ENCODE measurements around the gene CDCA5. TPM values are rescaled to one million over a fixed set of nuclear protein-coding genes. Genes with fewer than 3 reads are reported as not detected.

Gene CDCA5
- polyA plus RNA-seq, 3 donors, result 0.20 to 0.28 TPM; not detected in 1

- no peaks in the 10 kb centered on the region for H3K36me3 ChIP-seq (replicated peaks in 1 of 2; ENCODE audit: control insufficient read depth in 1 of 2, insufficient read depth in 2 of 2, low read length in 2 of 2)
- H3K4me3 ChIP-seq (replicated peaks in 1 of 3; ENCODE audit: low read depth in 2 of 3, low read length in 3 of 3), result no peak overlapping the region
- Mint-ChIP-seq H3K9me3 (peaks cover 0 to 4% (median 0%) of the 10 kb centered on the region in 7 donors), H3K27me3 (ENCODE audit: low read depth in 3 of 3) (peaks cover 5 to 17% (median 12%) of the 10 kb centered on the region in 3 donors), H3K4me1 (peaks cover 31% of the 10 kb centered on the region), H3K4me3 (no peak overlapping the region), H3K27ac (no peak overlapping the region), H3K36me3 (no peaks in the 10 kb centered on the region)
- WGBS (ENCODE audit: insufficient coverage), result 91% methylated on average over 9 of the region's 9 CpGs
- no peak overlapping the region for H3K27ac ChIP-seq (ENCODE audit: low read depth in 1 of 2, low read length in 2 of 2)
- H3K4me2 ChIP-seq (replicated peaks; ENCODE audit: extremely low read depth, low read length, poor library complexity, severe bottlenecking), result no peak overlapping the region
- intact Hi-C loops (cut with micrococcal nuclease), result no loop called here
- no peaks in the 10 kb centered on the region for H3K79me2 ChIP-seq (ENCODE audit: insufficient read depth, low read length)
- no peak for DNase-seq
- H4K20me1 ChIP-seq (ENCODE audit: insufficient read depth, low read length), result no peaks in the 10 kb centered on the region
- H2AFZ ChIP-seq (ENCODE audit: insufficient read depth, low read depth, low read length, poor library complexity, severe bottlenecking), result no peak overlapping the region
- TF ChIP-seq, protein P1, sequence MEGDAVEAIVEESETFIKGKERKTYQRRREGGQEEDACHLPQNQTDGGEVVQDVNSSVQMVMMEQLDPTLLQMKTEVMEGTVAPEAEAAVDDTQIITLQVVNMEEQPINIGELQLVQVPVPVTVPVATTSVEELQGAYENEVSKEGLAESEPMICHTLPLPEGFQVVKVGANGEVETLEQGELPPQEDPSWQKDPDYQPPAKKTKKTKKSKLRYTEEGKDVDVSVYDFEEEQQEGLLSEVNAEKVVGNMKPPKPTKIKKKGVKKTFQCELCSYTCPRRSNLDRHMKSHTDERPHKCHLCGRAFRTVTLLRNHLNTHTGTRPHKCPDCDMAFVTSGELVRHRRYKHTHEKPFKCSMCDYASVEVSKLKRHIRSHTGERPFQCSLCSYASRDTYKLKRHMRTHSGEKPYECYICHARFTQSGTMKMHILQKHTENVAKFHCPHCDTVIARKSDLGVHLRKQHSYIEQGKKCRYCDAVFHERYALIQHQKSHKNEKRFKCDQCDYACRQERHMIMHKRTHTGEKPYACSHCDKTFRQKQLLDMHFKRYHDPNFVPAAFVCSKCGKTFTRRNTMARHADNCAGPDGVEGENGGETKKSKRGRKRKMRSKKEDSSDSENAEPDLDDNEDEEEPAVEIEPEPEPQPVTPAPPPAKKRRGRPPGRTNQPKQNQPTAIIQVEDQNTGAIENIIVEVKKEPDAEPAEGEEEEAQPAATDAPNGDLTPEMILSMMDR (IDR thresholded peaks at IDR 0.05), result no peak
- H3K27me3 ChIP-seq (ENCODE audit: control insufficient read depth in 2 of 2, insufficient read depth in 2 of 2, low read length in 2 of 2), result no peaks in the 10 kb centered on the region
- no peaks in the 10 kb centered on the region for H3K9me3 ChIP-seq (replicated peaks in 1 of 2; ENCODE audit: control insufficient read depth in 1 of 2, insufficient read depth in 1 of 2, low read length in 2 of 2)
- no peak overlapping the region for H3K9ac ChIP-seq (ENCODE audit: insufficient read depth, low read length, poor library complexity, severe bottlenecking)
- peaks cover 5 to 8% of the 10 kb centered on the region in 2 donors for H3K4me1 ChIP-seq (ENCODE audit: control insufficient read depth in 1 of 2, insufficient read depth in 2 of 2, low read length in 2 of 2)
These were observed 22.9 kb downstream of the CDCA5 start for GRCh38 chr11:65060913-65061408.

- DNase-seq, result no peak
- Histone ChIP-seq H3K27me3 (ENCODE audit: control insufficient read depth in 2 of 2, insufficient read depth in 2 of 2, low read length in 2 of 2) (no peaks in the 10 kb centered on the region), H4K20me1 (ENCODE audit: insufficient read depth, low read length) (no peaks in the 10 kb centered on the region), H3K36me3 (replicated peaks in 1 of 2; ENCODE audit: control insufficient read depth in 1 of 2, insufficient read depth in 2 of 2, low read length in 2 of 2) (no peaks in the 10 kb centered on the region), H3K4me1 (ENCODE audit: control insufficient read depth in 1 of 2, insufficient read depth in 2 of 2, low read length in 2 of 2) (peaks cover 5 to 8% of the 10 kb centered on the region in 2 donors), H3K4me2 (replicated peaks; ENCODE audit: extremely low read depth, low read length, poor library complexity, severe bottlenecking) (no peak overlapping the region), H3K79me2 (ENCODE audit: insufficient read depth, low read length) (no peaks in the 10 kb centered on the region), H3K27ac (ENCODE audit: low read depth in 1 of 2, low read length in 2 of 2) (no peak overlapping the region), H3K9ac (ENCODE audit: insufficient read depth, low read length, poor library complexity, severe bottlenecking) (no peak overlapping the region), H2AFZ (ENCODE audit: insufficient read depth, low read depth, low read length, poor library complexity, severe bottlenecking) (no peak overlapping the region), H3K4me3 (replicated peaks in 1 of 3; ENCODE audit: low read depth in 2 of 3, low read length in 3 of 3) (no peak overlapping the region), H3K9me3 (replicated peaks in 1 of 2; ENCODE audit: control insufficient read depth in 1 of 2, insufficient read depth in 1 of 2, low read length in 2 of 2) (no peaks in the 10 kb centered on the region)
- Mint-ChIP-seq H3K4me3 (no peak overlapping the region), H3K9me3 (peaks cover 0 to 4% (median 1%) of the 10 kb centered on the region in 7 donors), H3K27ac (no peak overlapping the region), H3K27me3 (ENCODE audit: low read depth in 3 of 3) (peaks cover 5 to 17% (median 12%) of the 10 kb centered on the region in 3 donors), H3K36me3 (no peaks in the 10 kb centered on the region), H3K4me1 (peaks cover 36% of the 10 kb centered on the region)
- TF ChIP-seq, protein P1 (IDR thresholded peaks at IDR 0.05), result no peak
- 32% methylated on average over 4 of the region's 10 CpGs for WGBS (ENCODE audit: insufficient coverage)
- intact Hi-C loops (cut with micrococcal nuclease), result no loop called here
These were observed 23.6 kb downstream of the CDCA5 start for GRCh38 chr11:65059959-65060824.

Measured in CD14-positive monocyte (primary cell).